HK-2 (cell line): Measurements from ENCODE around the gene MTUS2.
"Not testable (repeated sequence)": the region's sequence is repeated elsewhere in the genome, so short reads cannot be mapped to it uniquely, and the experiment has no call there.

Experiments
- DNase-seq: peaks from one replicate; pipeline ENCODE4 v3.0.0-alpha.2; 2018; ENCODE audit not compliant: unreplicated experiment

Gene MTUS2

DNA sequence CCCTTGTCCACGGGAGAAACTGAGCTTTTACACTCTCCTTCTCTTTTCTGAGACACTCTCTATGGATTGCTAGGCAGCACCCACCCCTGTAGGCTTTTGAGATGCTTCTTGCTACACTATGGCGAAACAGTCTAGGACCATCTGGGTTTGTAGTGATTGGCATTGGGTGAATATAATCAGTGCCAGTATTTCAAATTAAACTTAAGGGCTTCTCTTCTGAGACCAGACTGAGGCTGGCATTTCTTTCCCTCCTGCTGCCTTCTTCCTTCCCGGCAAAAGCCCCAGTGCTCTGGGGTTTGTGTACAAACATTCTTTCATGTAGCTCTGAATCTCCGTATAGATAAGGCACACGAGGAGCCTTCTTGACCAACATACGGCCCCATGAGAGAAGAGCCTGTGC is 498.6 kb downstream of the MTUS2 start:
- DNase-seq = no peak

- DNase-seq = no peak
These were observed 499.3 kb downstream of the MTUS2 start for GRCh38 chr13:29319451-29319850.

DNA sequence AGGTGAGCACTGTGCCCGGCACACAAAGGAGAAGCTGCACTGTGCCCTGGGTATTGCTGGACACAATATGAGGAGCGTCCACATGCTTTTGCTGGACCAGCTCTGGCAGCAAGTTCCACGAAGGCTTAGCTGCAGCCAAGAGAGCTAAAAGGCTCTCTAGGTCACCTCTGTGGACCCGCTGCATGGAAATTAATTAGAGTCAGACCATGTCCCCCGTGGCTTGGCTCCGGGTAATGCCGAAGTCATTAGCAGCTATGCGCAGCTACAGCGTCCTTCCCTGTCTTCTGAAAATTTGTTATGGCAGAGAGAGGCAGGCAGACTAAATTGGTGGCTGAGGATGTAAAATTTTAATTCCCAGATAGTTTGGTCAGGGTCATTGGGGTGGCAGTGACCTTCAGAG is 503.8 kb downstream of the MTUS2 start:
- no peak for DNase-seq

DNA sequence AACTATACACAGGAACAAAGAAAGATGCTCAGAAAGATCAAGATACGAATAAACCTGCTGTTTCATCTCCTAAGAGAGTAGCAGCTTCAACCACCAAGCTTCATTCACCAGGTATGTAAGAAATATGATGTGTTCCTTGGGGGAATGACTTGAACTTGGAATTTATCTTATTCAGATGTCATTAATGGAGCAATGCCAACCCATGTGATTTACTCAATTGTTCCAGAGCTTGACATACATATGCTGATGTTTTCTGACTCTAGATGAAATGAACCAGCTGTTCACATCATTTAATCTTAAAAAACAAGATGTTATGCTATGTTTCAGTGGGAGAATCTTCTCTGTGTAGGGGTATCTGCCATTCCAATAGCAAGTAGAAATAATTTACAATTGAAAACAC is 504.5 kb downstream of the MTUS2 start:
- no peak for DNase-seq

DNA sequence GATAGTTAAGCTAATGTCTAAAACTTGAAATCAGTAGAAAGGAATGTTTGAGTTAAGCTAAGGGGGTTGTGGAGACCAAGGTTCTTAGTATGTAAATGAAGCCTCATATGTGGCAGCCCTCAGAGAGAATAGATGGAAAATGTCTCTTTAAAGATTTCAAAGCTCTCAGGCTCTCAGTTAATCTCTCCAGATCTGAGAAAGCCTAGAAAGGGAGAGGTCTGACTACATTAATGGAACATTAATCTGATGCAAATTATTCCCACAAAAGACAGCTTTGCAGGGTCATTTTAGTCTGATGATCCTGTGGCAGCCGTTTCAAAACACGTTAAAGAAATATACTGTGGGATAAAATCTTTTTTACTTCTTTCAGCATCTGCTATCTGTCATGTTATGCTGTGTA is 508.4 kb downstream of the MTUS2 start:
- no peak for DNase-seq

DNA sequence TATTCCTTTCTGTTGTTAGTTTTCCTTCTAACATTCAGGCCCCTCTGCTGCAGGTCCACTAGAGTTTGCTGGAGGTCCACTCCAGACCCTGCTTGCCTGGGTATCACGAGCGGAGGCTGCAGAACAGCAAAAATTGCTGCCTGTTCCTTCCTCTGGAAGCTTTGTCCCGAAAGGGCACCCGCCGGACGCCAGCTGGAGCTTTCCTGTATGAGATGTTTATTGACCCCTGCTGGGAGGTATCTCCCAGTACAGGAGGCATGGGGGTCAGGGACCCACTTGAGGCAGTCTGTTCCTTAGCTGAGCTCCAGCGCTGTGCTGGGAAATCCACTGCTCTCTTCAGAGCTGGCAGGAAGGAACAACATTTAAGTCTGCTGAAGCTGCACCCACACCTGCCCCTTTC is 516.2 kb downstream of the MTUS2 start:
- DNase-seq = no peak

GRCh38 chr13:29339386-29340272 is 519.5 kb downstream of the MTUS2 start:
- DNase-seq = no peak

DNA sequence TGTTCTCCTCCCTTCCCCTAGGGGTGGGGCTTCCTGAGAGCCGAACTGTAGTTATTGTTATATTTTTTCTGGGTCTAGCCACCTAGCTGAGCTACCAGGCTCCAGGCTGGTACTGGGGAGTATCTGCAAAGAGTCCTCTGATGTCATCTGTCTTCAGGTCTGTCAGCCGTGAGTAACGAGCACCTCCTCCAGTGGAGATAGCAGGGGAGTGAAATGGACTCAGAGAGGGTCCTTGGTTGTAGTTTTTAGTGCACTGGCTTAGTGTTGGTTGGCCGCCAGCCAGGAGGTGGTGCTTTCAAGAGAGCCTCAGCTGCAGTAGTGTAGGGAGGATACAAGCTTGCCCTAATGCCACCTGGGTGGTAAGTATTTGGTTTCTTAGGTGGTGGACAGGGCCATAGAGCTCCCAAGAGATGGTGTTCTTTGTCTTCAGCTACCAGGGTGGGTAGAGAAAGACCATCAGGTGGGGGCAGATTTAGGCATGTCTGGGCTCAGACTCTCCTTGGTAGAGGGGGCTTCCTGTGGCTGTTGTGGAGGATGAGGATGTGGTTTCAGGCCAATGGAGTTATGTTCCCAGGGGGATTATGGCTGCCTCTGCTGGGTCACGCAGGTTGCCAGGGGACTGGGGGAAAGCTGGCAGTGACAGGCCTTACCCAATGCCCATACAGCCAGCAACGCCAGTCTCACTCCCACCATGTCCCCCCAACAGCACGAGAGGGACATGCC is 525.9 kb downstream of the MTUS2 start:
- DNase-seq = not testable (repeated sequence)

GRCh38 chr13:29355029-29355428 is 534.9 kb downstream of the MTUS2 start:
- no peak for DNase-seq

- DNase-seq = no peak
These were observed 539.0 kb downstream of the MTUS2 start for GRCh38 chr13:29359181-29359580.

DNA sequence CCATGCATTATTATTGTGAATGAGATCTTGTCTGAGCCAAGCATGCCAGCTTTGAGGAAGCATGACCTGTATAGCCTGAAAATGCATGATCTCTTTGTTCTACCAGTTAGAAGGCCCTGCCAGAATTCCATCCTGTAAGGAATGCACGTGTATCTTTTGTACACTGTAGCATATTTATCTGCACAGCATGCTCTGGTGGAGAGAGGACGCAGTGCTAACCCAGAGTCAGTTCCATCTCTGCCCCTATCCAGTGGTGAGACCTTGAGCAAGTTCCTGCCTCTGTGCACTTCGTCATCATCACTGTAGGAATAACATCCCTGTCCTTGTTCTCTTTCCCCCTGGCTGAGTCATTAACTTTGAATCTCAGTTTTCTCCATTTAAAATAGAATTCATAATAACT is 541.6 kb downstream of the MTUS2 start:
- no peak for DNase-seq

DNA sequence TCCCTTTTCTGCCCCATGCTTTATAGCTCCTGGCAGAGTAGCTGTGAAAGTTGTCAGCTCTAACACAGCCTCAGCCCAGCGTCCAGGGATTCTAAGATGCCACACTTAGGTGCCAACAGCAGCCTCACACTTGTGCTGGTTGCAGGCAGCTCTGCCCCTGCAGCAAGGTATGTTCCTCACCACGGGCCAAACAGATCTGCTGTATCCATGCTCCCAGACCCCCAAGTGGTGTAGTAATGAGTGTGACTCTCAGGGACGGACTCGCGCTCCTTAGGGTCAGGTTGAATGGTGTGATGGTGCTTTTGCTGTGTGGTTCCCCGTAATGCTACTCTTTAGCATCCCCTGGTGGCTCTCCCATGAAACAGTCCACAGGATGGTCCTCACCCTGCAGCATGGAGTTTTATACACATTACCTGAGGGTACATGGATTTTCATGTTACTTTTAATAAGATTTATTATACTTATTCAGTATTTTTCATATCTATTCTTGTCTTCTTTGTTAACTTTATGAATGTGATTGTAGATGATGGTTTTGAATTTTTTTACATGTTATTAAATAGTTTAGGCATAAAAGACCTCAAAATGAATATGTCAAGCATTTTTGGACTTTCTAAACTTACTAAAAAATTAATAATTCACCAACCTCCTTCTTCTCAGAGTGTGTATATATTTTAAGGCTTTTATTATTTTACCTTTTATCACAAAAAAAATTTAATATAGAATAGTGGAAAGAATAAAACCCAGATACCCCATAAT is 542.9 kb downstream of the MTUS2 start:
- DNase-seq = peak; percentile 28

DNA sequence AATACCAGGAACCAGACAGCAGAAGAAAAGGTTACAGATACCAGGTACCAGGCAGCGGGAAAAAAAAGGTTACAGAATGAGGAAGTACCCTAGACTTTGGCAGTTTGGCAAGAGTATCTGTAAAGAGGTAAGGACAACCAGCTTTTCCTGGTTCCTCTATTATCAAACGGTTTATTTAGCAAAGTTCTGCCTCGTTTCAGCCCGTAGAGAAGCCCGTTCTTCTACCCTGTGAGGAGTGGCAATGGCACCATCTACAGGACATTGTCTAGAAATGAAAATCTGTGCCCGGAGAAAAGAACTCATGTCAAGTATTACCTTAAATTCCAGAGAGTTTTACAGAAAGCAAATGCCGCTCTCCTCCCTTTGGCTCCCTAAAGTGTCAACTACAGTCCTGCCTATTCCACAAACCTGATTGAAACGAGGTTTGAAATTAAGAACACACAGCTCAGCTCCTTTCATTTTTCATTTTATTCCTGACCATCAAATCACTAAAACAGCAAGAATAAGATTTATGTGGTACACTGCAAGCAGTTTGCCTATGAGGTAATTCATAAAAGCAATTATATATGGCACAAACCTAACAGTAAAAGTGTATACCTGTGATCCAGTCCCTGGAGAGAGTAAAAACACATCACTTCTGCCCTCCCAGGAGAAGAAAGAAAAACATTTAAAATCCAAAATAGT is 549.1 kb downstream of the MTUS2 start:
- DNase-seq = no peak

DNA sequence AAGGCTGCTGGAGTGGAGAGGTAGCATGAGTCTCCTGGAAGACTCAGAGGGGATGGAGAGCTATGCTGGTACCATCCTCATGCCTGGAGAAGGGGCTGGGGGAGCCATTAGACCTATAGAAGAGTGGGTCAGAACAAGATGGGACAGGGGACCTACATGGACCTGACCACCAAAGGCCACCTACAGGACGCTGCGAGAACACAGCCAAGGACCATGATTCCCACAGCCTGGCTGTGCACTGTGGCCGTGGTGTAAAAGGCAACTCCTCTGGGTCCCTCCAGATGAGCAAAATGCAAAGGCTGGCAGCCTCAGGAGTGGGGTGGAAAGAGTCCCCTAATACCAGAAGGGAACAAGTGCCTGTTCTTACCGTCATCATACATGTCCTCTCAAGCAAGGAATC is 559.1 kb downstream of the MTUS2 start:
- no peak for DNase-seq

GRCh38 chr13:29379865-29380264 is 559.7 kb downstream of the MTUS2 start:
- no peak for DNase-seq

DNA sequence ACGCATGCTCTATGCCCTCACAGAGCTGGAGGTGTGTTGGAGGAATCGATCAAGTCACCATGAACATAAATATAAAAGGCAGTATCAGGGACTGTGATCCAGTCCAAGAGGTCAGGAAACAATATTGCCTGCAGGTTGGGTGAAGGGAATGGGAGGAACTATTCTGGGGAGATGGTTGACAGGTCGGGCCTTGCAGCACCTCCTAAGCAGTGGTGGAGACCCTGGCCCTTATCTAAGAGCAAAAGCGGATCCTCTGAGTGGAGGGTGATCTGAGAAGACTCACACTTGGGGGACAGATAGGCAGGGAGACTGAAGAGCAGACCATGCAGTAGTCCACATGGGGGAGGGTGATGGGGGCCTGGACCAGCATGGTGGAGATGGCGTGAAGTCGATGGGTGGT is 561.9 kb downstream of the MTUS2 start:
- DNase-seq = no peak

DNA sequence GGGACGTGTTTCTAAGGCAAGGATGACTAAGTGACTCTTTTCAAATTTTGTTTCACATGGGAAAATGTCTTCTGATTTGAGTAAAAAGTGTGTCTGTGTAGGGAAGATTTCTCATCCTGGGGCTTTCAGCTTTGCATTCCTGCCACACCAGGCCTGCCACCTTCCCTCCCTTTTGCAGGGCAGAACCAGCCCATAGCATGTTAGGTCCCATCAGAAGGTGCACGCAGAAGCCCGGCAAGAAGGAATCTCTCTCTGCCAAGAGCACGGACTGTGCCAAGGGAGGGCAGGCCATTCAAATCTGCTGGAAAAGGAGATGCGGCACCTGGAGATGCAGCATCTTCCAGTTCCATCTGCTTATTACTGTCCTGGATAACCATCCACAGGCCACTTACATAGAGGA is 563.3 kb downstream of the MTUS2 start:
- no peak for DNase-seq

DNA sequence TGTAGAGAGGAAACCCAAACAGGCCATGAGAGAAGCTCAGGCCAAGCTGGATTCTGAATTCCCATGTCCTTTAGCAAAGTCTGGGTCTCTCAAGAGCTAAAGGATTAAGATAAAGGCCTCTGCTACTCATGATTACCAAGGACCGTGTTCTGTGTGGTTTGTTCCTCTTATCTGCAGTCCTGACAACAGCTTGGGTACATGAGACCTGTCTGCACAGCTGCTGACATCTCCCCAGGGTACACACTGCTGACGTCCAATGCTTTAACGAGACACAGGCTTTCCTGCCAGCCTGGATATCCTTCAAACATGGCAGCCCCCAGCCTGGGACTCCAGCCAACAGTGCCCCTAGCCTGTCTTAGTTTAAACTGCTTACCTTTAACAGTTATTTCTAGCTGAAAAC is 564.3 kb downstream of the MTUS2 start:
- DNase-seq = no peak

GRCh38 chr13:29384871-29385270 is 564.7 kb downstream of the MTUS2 start:
- no peak for DNase-seq

GRCh38 chr13:29386246-29386645 is 566.1 kb downstream of the MTUS2 start:
- DNase-seq = no peak

- DNase-seq = not testable (repeated sequence)
These were observed 570.5 kb downstream of the MTUS2 start for GRCh38 chr13:29390598-29390997.

DNA sequence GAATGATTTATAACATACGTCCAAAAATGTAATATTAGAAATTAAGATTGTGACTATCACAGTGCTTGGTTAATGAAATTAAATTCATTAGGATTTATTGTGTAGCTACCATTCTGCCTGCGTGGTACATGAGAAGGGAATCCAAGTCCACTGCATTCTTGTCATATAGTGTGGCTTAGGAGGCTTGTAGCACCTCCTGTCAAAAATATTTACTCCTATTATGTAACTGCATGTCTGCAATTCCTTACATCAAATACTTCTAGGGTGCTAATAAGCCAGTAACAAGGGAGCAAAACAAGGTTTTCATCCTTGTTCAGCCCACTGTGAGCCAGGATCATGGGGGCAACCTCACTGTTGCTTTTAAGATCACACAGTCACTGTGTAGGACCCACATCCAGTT is 576.3 kb downstream of the MTUS2 start:
- DNase-seq = no peak
